Ishikawa (cell line): ENCODE data around the gene MARCHF10.

Experiments used
- EGR1 ChIP-seq: IDR thresholded peaks from 2 replicates; pipeline ENCODE4 v1.6.1; 2012
- EP300 ChIP-seq: IDR thresholded peaks from 2 replicates; pipeline ENCODE4 v1.6.1; 2012; ENCODE audit warnings: borderline replicate concordance
- MAX ChIP-seq: IDR thresholded peaks from 2 replicates; pipeline ENCODE4 v1.6.1; 2012
- YY1 ChIP-seq: IDR thresholded peaks from 2 replicates; pipeline ENCODE4 v1.6.1; 2012; ENCODE audit warnings: low read depth

DNA sequence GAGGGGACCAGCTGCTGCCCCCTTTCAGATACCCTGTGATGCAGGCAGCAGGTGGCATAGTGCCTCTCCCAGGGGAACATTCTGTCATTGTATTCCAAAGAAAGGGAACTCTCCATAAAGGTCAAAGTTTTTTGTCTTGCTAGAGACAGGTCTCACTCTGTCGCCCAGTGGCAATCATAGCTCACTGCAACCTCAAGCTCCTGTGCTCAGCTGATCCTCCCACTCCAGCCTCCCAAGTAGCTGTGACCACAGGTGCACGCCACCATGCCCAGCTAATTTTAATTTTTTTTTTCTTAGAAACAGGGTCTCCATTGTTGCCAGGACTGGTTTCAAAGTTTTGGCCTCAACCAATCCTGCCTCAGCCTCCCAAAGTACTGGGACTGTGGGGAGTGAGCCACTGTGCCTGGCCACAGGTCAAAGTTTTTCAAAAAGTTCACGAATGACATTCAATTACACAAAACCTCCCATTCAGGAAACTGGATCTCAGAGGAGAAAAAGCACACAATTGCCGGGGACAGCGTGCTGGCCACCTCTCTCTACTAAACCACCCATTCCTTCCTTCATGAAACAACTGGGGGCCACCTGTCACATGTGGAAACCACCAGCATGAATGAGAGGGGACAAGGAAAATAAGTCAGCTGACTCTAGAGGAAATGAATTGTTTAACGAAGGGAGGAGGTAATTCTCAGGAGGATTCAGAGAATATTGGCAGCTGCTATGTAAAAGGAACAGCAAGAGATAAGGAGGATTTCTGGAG, 80.0 kb downstream of the MARCHF10 start:
- TF ChIP-seq EP300 (no peak), MAX (no peak), YY1 (no peak), EGR1 (no peak)
